Breast epithelium (tissue), 4 donors: ENCODE results near the gene CPNE5. TPM values are rescaled to one million over a fixed set of nuclear protein-coding genes. Genes with fewer than 3 reads are reported as not detected.

Source experiments
- DNase-seq, 2 donors: peaks; one replicate each; pipeline ENCODE4 v3.0.0-alpha.2; 2019; ENCODE audit warnings: low spot score in 2 of 2
- H3K27ac ChIP-seq, 2 donors: fragments of 200-600 bp; sonication (generic) in 1 of 2; one replicate each; pipeline ENCODE4 v1.5.1; 2016 to 2019; ENCODE audit warnings: mild to moderate bottlenecking in 1 of 2
- H3K27me3 ChIP-seq, 2 donors: fragments of 200-600 bp; sonication (generic) in 1 of 2; one replicate each; pipeline versions ENCODE4 v1.5.1 to v1.6.0; 2017 to 2019; ENCODE audit warnings: control low read depth in 1 of 2, mild to moderate bottlenecking in 1 of 2
- H3K36me3 ChIP-seq: fragments of 200-600 bp; one replicate; pipeline ENCODE4 v1.5.1; 2019
- H3K4me1 ChIP-seq, 2 donors: fragments of 200-600 bp; sonication (generic); one replicate each; pipeline ENCODE4 v1.5.1; 2016 to 2019; ENCODE audit warnings: control low read depth in 1 of 2
- H3K4me3 ChIP-seq, 3 donors: fragments of 200-600 bp; sonication (generic); 1 replicate in 2 of 3; 2 replicates in 1 of 3; pipeline ENCODE4 v1.5.1; 2016 to 2019; ENCODE audit warnings: mild to moderate bottlenecking in 3 of 3, moderate library complexity in 2 of 3
- H3K9me3 ChIP-seq, 2 donors: fragments of 200-600 bp; sonication (generic) in 1 of 2; one replicate each; pipeline ENCODE4 v1.5.1; 2016 to 2019; ENCODE audit warnings: control low read depth in 1 of 2
- CTCF ChIP-seq, 3 donors: fragments of 450-650 bp; IDR thresholded peaks; one replicate each; pipeline ENCODE4 v1.5.1; 2016 to 2017; ENCODE audit warnings: antibody characterized with exemption in 3 of 3, mild to moderate bottlenecking in 3 of 3, moderate library complexity in 3 of 3
- POLR2A ChIP-seq: fragments of 450-650 bp; IDR thresholded peaks from one replicate; pipeline ENCODE4 v1.6.1; 2016; ENCODE audit warnings: antibody characterized with exemption, mild to moderate bottlenecking, moderate library complexity
- POLR2AphosphoS5 ChIP-seq, 3 donors: sonication (generic); formaldehyde crosslinking; IDR thresholded peaks; one replicate each; pipeline ENCODE4 v1.6.1; 2017; ENCODE audit warnings: antibody characterized with exemption in 3 of 3
- intact Hi-C: fragments of 100-400 bp; cut with DNase I; formaldehyde crosslinking; loops from one replicate; pipeline ENCODE4 v1.15.1; 2023; ENCODE audit warnings: low total_unique reads
- total RNA-seq, 3 donors: library from RNA; depleted of rRNA; stranded (reverse); fragments of >200 nt; gene quantifications; one replicate each; pipeline ENCODE4 v1.1.0, GENCODE V29; 2016

CPNE5 gene
- total RNA-seq, 3 donors from 2014 or later = 0.96 to 5.2 (median 3.7) TPM

- no peaks in the 10 kb centered on the region for H3K9me3 ChIP-seq
- no peak overlapping the region for H3K27ac ChIP-seq
- intact Hi-C loops = no loop called here
- no peaks in the 10 kb centered on the region for H3K27me3 ChIP-seq
- H3K4me1 ChIP-seq = no peaks in the 10 kb centered on the region
- DNase-seq = no peak
- no peak for TF ChIP-seq CTCF (IDR thresholded peaks at IDR 0.05)
- no peak for TF ChIP-seq POLR2AphosphoS5 (IDR thresholded peaks at IDR 0.05)
- TF ChIP-seq POLR2A = no peak
- no peaks in the 10 kb centered on the region for H3K36me3 ChIP-seq
- H3K4me3 ChIP-seq = no peak overlapping the region
Measured at GRCh38 chr6:36771145-36771544, 68.1 kb downstream of the CPNE5 start.

GRCh38 chr6:36769676-36770499, 69.4 kb downstream of the CPNE5 start:
- H3K27me3 ChIP-seq = no peaks in the 10 kb centered on the region
- H3K4me3 ChIP-seq = no peak overlapping the region
- no peak for DNase-seq
- TF ChIP-seq POLR2AphosphoS5 (IDR thresholded peaks at IDR 0.05) = no peak
- TF ChIP-seq POLR2A = no peak
- no peak for TF ChIP-seq CTCF (IDR thresholded peaks at IDR 0.05)
- H3K36me3 ChIP-seq = no peaks in the 10 kb centered on the region
- intact Hi-C loops = loop anchor here (1.0 kb wide), 1 partner anchor 19 kb away; no protein-coding TSS in a partner anchor
- no peaks in the 10 kb centered on the region for H3K9me3 ChIP-seq
- H3K27ac ChIP-seq = no peak overlapping the region
- no peaks in the 10 kb centered on the region for H3K4me1 ChIP-seq

- TF ChIP-seq POLR2A (no peak), POLR2AphosphoS5 (IDR thresholded peaks at IDR 0.05) (no peak), CTCF (IDR thresholded peaks at IDR 0.05) (no peak)
- Histone ChIP-seq H3K36me3 (no peaks in the 10 kb centered on the region), H3K4me1 (no peaks in the 10 kb centered on the region), H3K27me3 (no peaks in the 10 kb centered on the region), H3K4me3 (no peak overlapping the region), H3K27ac (no peak overlapping the region), H3K9me3 (no peaks in the 10 kb centered on the region)
- DNase-seq = no peak
- intact Hi-C loops = no loop called here
Measured at GRCh38 chr6:36769183-36769675, 70.0 kb downstream of the CPNE5 start.

GRCh38 chr6:36766399-36766945, 72.8 kb downstream of the CPNE5 start:
- intact Hi-C loops = no loop called here
- no peak overlapping the region for H3K27ac ChIP-seq

More at GRCh38 chr6:36766399-36766945, 72.8 kb downstream of the CPNE5 start:
- no peak for DNase-seq
- Histone ChIP-seq H3K9me3 (no peaks in the 10 kb centered on the region), H3K27me3 (no peaks in the 10 kb centered on the region), H3K36me3 (no peaks in the 10 kb centered on the region), H3K4me3 (no peak overlapping the region), H3K4me1 (no peaks in the 10 kb centered on the region)
- TF ChIP-seq CTCF (IDR thresholded peaks at IDR 0.05) (no peak), POLR2A (no peak), POLR2AphosphoS5 (IDR thresholded peaks at IDR 0.05) (no peak)
